ENCODE data around the gene PRSS3.
"Not testable (repeated sequence)": the region's sequence is repeated elsewhere in the genome, so short reads cannot be mapped to it uniquely, and the experiment has no call there.

The PRSS3 gene

GRCh38 chr9:33789429-33789828 is 5.9 kb upstream of the PRSS3 start:
- not testable (repeated sequence) for H3K36me3 ChIP-seq (ENCODE audit: insufficient read depth, low read depth, low read length); H3K27ac ChIP-seq (ENCODE audit: low read length); H3K4me3 ChIP-seq (ENCODE audit: low read length); H3K4me1 ChIP-seq (ENCODE audit: insufficient read depth, low read length); H3K27me3 ChIP-seq (ENCODE audit: insufficient read depth, low read length); H3K9me3 ChIP-seq (ENCODE audit: insufficient read depth, low read depth, low read length); H3K9ac ChIP-seq (ENCODE audit: low read depth, low read length)

- H3K9ac ChIP-seq (ENCODE audit: low read depth, low read length) = no peak overlapping the region
- H3K27me3 ChIP-seq (ENCODE audit: insufficient read depth, low read length) = no peaks in the 10 kb centered on the region; the same call in 1 of the 2 replicates
- H3K4me3 ChIP-seq (ENCODE audit: low read length) = no peak overlapping the region
- H3K27ac ChIP-seq (ENCODE audit: low read length) = no peak overlapping the region
- no peaks in the 10 kb centered on the region for H3K4me1 ChIP-seq (ENCODE audit: insufficient read depth, low read length)
- no peaks in the 10 kb centered on the region for H3K9me3 ChIP-seq (ENCODE audit: insufficient read depth, low read depth, low read length)
- H3K36me3 ChIP-seq (ENCODE audit: insufficient read depth, low read depth, low read length) = no peaks in the 10 kb centered on the region
These were observed 4.2 kb upstream of the PRSS3 start for GRCh38 chr9:33791117-33791516.

DNA sequence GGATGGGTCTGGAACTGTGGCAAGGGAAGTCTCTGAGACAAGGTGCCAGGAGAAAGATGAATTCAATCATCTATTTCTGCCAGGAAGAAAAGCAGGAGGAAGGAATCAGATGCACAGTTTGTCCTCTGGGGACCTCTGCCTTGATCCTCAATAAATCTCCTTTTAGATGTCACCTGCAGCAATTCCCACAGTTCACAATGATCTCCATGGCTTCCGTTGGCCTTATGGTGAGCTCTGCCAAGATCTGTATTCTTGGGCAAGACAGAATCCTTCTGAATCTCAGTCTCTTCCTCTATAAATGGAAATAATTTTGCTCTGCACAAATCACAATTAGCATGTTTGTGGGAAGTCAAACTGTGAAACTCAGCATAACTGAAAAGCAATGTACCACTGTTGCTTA is 1.9 kb upstream of the PRSS3 start:
- not testable (repeated sequence) for H3K36me3 ChIP-seq (ENCODE audit: insufficient read depth, low read depth, low read length); H3K27me3 ChIP-seq (ENCODE audit: insufficient read depth, low read length); H3K4me1 ChIP-seq (ENCODE audit: insufficient read depth, low read length); H3K27ac ChIP-seq (ENCODE audit: low read length); H3K4me3 ChIP-seq (ENCODE audit: low read length); H3K9me3 ChIP-seq (ENCODE audit: insufficient read depth, low read depth, low read length); H3K9ac ChIP-seq (ENCODE audit: low read depth, low read length)

DNA sequence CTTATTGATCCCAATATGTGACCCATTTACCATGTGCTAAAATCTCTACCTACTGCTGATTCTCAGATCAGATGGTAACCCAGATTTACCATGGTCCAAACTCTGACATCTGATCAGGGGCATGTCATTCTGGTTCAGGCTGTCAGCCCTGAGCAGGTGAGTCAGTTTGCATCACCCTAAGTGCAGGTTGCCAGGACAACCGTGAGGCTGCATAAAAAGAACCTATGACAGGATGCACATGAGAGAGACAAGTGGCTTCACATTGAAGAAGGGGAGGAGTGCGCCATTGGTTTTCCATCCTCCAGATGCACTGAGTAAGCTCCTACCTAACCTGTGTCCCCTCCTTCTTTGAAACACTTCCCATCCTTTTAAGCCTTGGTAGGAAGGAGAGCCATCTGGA is 801 bp upstream of the PRSS3 start:
- H3K27ac ChIP-seq (ENCODE audit: low read length) = no peak overlapping the region
- H3K4me1 ChIP-seq (ENCODE audit: insufficient read depth, low read length) = no peaks in the 10 kb centered on the region
- H3K36me3 ChIP-seq (ENCODE audit: insufficient read depth, low read depth, low read length) = no peaks in the 10 kb centered on the region
- no peak overlapping the region for H3K9ac ChIP-seq (ENCODE audit: low read depth, low read length)
- H3K27me3 ChIP-seq (ENCODE audit: insufficient read depth, low read length) = no peaks in the 10 kb centered on the region
- H3K4me3 ChIP-seq (ENCODE audit: low read length) = no peak overlapping the region
- H3K9me3 ChIP-seq (ENCODE audit: insufficient read depth, low read depth, low read length) = no peaks in the 10 kb centered on the region

GRCh38 chr9:33795819-33796218 is 458 bp downstream of the PRSS3 start:
- Histone ChIP-seq H3K4me1 (ENCODE audit: insufficient read depth, low read length) (no peaks in the 10 kb centered on the region), H3K9me3 (ENCODE audit: insufficient read depth, low read depth, low read length) (no peaks in the 10 kb centered on the region), H3K27ac (ENCODE audit: low read length) (no peak overlapping the region), H3K9ac (ENCODE audit: low read depth, low read length) (no peak overlapping the region), H3K27me3 (ENCODE audit: insufficient read depth, low read length) (no peaks in the 10 kb centered on the region), H3K36me3 (ENCODE audit: insufficient read depth, low read depth, low read length) (no peaks in the 10 kb centered on the region), H3K4me3 (ENCODE audit: low read length) (no peak overlapping the region)

DNA sequence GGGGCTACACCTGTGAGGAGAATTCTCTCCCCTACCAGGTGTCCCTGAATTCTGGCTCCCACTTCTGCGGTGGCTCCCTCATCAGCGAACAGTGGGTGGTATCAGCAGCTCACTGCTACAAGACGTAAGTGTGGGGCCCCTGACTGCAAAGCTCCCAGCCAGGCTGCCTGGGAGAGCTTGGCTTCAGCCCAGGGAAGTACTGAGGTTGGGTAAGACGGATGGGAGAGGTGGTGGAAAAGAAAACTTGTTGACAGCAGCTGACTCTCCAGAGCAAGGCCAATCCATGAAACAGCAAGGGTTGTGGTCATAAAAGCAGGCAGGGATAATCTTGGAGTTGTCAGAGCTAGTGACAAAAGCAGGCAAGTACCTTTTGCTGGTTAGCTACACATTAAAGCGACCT is 1.3 kb downstream of the PRSS3 start:
- H3K36me3 ChIP-seq (ENCODE audit: insufficient read depth, low read depth, low read length); H3K4me1 ChIP-seq (ENCODE audit: insufficient read depth, low read length); H3K27me3 ChIP-seq (ENCODE audit: insufficient read depth, low read length); H3K9me3 ChIP-seq (ENCODE audit: insufficient read depth, low read depth, low read length); H3K9ac ChIP-seq (ENCODE audit: low read depth, low read length); H3K27ac ChIP-seq (ENCODE audit: low read length); H3K4me3 ChIP-seq (ENCODE audit: low read length): not testable (repeated sequence)

DNA sequence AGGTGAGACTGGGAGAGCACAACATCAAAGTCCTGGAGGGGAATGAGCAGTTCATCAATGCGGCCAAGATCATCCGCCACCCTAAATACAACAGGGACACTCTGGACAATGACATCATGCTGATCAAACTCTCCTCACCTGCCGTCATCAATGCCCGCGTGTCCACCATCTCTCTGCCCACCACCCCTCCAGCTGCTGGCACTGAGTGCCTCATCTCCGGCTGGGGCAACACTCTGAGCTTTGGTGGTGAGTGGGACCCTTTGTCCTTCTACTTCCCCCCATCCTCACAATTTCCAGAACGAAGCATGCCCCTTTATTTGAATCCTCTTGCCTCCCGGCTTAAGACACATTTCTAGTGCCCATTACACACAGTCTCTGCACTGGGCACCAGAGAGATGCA is 2.5 kb downstream of the PRSS3 start:
- Histone ChIP-seq H3K4me1 (ENCODE audit: insufficient read depth, low read length) (no peaks in the 10 kb centered on the region), H3K27ac (ENCODE audit: low read length) (no peak overlapping the region), H3K36me3 (ENCODE audit: insufficient read depth, low read depth, low read length) (no peaks in the 10 kb centered on the region), H3K9me3 (ENCODE audit: insufficient read depth, low read depth, low read length) (no peaks in the 10 kb centered on the region), H3K4me3 (ENCODE audit: low read length) (no peak overlapping the region), H3K9ac (ENCODE audit: low read depth, low read length) (no peak overlapping the region), H3K27me3 (ENCODE audit: insufficient read depth, low read length) (no peaks in the 10 kb centered on the region)

GRCh38 chr9:33798545-33798944 is 3.2 kb downstream of the PRSS3 start:
- Histone ChIP-seq H3K9me3 (ENCODE audit: insufficient read depth, low read depth, low read length) (no peaks in the 10 kb centered on the region), H3K9ac (ENCODE audit: low read depth, low read length) (no peak overlapping the region), H3K27ac (ENCODE audit: low read length) (no peak overlapping the region), H3K4me1 (ENCODE audit: insufficient read depth, low read length) (no peaks in the 10 kb centered on the region), H3K27me3 (ENCODE audit: insufficient read depth, low read length) (no peaks in the 10 kb centered on the region), H3K4me3 (ENCODE audit: low read length) (no peak overlapping the region), H3K36me3 (ENCODE audit: insufficient read depth, low read depth, low read length) (no peaks in the 10 kb centered on the region)

GRCh38 chr9:33799928-33800704 is 4.8 kb downstream of the PRSS3 start:
- Histone ChIP-seq H3K27ac (ENCODE audit: low read length) (no peak overlapping the region), H3K36me3 (ENCODE audit: insufficient read depth, low read depth, low read length) (no peaks in the 10 kb centered on the region), H3K27me3 (ENCODE audit: insufficient read depth, low read length) (no peaks in the 10 kb centered on the region), H3K4me3 (ENCODE audit: low read length) (no peak overlapping the region), H3K9me3 (ENCODE audit: insufficient read depth, low read depth, low read length) (no peaks in the 10 kb centered on the region), H3K4me1 (ENCODE audit: insufficient read depth, low read length) (no peaks in the 10 kb centered on the region), H3K9ac (ENCODE audit: low read depth, low read length) (no peak overlapping the region)

DNA sequence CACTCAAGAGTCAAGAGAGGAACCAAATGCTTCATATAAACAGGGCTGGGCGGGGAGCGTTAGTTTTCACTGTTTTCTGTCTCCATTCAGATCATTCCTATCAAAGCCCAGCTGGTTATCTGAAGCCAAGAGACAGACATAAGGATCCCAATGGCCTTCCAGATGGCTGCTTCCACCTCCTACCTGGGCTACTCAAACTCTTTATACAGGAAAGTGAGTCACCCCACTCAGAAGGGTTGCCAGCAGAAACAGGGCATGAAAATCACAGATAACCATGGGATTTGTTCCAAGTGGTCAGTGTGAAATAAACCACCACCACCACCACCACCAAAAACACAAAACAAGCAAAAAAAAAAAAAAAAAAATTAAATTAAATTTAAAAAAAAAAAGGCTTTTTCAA is 5.5 kb downstream of the PRSS3 start:
- Histone ChIP-seq H3K4me1 (ENCODE audit: insufficient read depth, low read length) (no peaks in the 10 kb centered on the region), H3K27ac (ENCODE audit: low read length) (no peak overlapping the region), H3K36me3 (ENCODE audit: insufficient read depth, low read depth, low read length) (no peaks in the 10 kb centered on the region), H3K9me3 (ENCODE audit: insufficient read depth, low read depth, low read length) (no peaks in the 10 kb centered on the region), H3K27me3 (ENCODE audit: insufficient read depth, low read length) (no peaks in the 10 kb centered on the region), H3K4me3 (ENCODE audit: low read length) (no peak overlapping the region), H3K9ac (ENCODE audit: low read depth, low read length) (no peak overlapping the region)

- not testable (repeated sequence) for H3K27me3 ChIP-seq (ENCODE audit: insufficient read depth, low read length); H3K9ac ChIP-seq (ENCODE audit: low read depth, low read length); H3K27ac ChIP-seq (ENCODE audit: low read length); H3K36me3 ChIP-seq (ENCODE audit: insufficient read depth, low read depth, low read length); H3K9me3 ChIP-seq (ENCODE audit: insufficient read depth, low read depth, low read length); H3K4me1 ChIP-seq (ENCODE audit: insufficient read depth, low read length); H3K4me3 ChIP-seq (ENCODE audit: low read length)
These were observed 6.7 kb downstream of the PRSS3 start for GRCh38 chr9:33801943-33802500.

- H3K27ac ChIP-seq (ENCODE audit: low read length); H3K9me3 ChIP-seq (ENCODE audit: insufficient read depth, low read depth, low read length); H3K9ac ChIP-seq (ENCODE audit: low read depth, low read length); H3K4me3 ChIP-seq (ENCODE audit: low read length); H3K36me3 ChIP-seq (ENCODE audit: insufficient read depth, low read depth, low read length); H3K27me3 ChIP-seq (ENCODE audit: insufficient read depth, low read length); H3K4me1 ChIP-seq (ENCODE audit: insufficient read depth, low read length): not testable (repeated sequence)
These were observed 8.8 kb downstream of the PRSS3 start for GRCh38 chr9:33804196-33804595.
